HG02870 (cell line): Measurements from ENCODE around the gene TMEM63C.

Experiments used
- ATAC-seq: cut with Tn5 transposase; IDR thresholded peaks from one replicate; pipeline ENCODE4 v1.9.1; 2021; ENCODE audit warnings: mild to moderate bottlenecking, moderate library complexity; ENCODE audit not compliant: unreplicated experiment

The TMEM63C gene

GRCh38 chr14:77190977-77191376 lies 9.4 kb downstream of the TMEM63C start:
- ATAC-seq: no peak

GRCh38 chr14:77194706-77195105 lies 13.1 kb downstream of the TMEM63C start:
- ATAC-seq: no peak

GRCh38 chr14:77195766-77196165 lies 14.2 kb downstream of the TMEM63C start:
- no peak for ATAC-seq

- ATAC-seq: no peak
Measured at GRCh38 chr14:77197988-77198387, 16.4 kb downstream of the TMEM63C start.

- no peak for ATAC-seq
Measured at GRCh38 chr14:77198561-77198960, 17.0 kb downstream of the TMEM63C start.

GRCh38 chr14:77199590-77199989 lies 18.0 kb downstream of the TMEM63C start:
- no peak for ATAC-seq

- ATAC-seq: no peak
Measured at GRCh38 chr14:77200406-77200985, 18.9 kb downstream of the TMEM63C start.

GRCh38 chr14:77201696-77202095 lies 20.1 kb downstream of the TMEM63C start:
- no peak for ATAC-seq

- ATAC-seq: no peak
Measured at GRCh38 chr14:77203611-77204458, 22.2 kb downstream of the TMEM63C start.

- no peak for ATAC-seq
Measured at GRCh38 chr14:77204459-77204771, 22.8 kb downstream of the TMEM63C start.

GRCh38 chr14:77204907-77205306 lies 23.3 kb downstream of the TMEM63C start:
- ATAC-seq: no peak

GRCh38 chr14:77205566-77205965 lies 24.0 kb downstream of the TMEM63C start:
- ATAC-seq: no peak

- ATAC-seq: no peak
Measured at GRCh38 chr14:77206261-77206824, 24.7 kb downstream of the TMEM63C start.

GRCh38 chr14:77206877-77207389 lies 25.3 kb downstream of the TMEM63C start:
- no peak for ATAC-seq

- no peak for ATAC-seq
Measured at GRCh38 chr14:77208291-77208978, 26.8 kb downstream of the TMEM63C start.

GRCh38 chr14:77208979-77209318 lies 27.4 kb downstream of the TMEM63C start:
- ATAC-seq: no peak

GRCh38 chr14:77212097-77212870 lies 30.7 kb downstream of the TMEM63C start:
- ATAC-seq: no peak

GRCh38 chr14:77212943-77213678 lies 31.5 kb downstream of the TMEM63C start:
- no peak for ATAC-seq

- no peak for ATAC-seq
Measured at GRCh38 chr14:77213679-77214016, 32.0 kb downstream of the TMEM63C start.

GRCh38 chr14:77214216-77214615 lies 32.6 kb downstream of the TMEM63C start:
- ATAC-seq: no peak
